ENCODE measurements around the gene RBM23. TPM values are rescaled to one million over a fixed set of nuclear protein-coding genes. Genes with fewer than 3 reads are reported as not detected.
A peak's percentile ranks its signal among the peaks of the same experiment; 100 is the strongest.

Gene RBM23
- total and polyA plus RNA-seq, 9 of the 15 experiments (the other 6 are each of a cell fraction or from before 2014, with no cell fraction given): 46.0 to 102 (median 58.5) TPM

DNA sequence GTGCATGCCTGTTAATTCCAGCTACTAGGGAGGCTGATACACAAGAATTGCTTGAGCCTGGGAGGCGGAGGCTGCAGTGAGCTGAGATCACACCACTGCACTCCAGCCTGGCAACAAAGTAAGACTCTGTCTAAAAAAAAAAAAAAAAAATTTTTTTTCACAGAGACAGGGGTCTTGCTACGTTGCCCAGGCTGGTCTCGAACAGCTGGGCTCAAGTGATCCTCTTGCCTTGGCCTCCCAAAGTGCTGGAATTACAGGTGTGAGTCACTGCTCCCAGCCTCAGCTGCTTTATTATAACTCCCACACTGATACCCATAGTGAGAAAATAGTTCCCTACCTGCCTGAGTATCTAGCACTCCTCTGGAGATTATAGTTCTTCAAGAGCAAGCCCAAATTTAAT lies 26.7 kb upstream of the RBM23 start:
- peak; percentile 5 for TF ChIP-seq RBM25 (IDR thresholded peaks at IDR 0.05; ENCODE audit: low read depth, low read length, severe bottlenecking)
- peak; percentile 76 for TF ChIP-seq ZNF121 (CRISPR knock-in tag; conservative IDR thresholded peaks at IDR 0.05)
- TF ChIP-seq, protein P1, sequence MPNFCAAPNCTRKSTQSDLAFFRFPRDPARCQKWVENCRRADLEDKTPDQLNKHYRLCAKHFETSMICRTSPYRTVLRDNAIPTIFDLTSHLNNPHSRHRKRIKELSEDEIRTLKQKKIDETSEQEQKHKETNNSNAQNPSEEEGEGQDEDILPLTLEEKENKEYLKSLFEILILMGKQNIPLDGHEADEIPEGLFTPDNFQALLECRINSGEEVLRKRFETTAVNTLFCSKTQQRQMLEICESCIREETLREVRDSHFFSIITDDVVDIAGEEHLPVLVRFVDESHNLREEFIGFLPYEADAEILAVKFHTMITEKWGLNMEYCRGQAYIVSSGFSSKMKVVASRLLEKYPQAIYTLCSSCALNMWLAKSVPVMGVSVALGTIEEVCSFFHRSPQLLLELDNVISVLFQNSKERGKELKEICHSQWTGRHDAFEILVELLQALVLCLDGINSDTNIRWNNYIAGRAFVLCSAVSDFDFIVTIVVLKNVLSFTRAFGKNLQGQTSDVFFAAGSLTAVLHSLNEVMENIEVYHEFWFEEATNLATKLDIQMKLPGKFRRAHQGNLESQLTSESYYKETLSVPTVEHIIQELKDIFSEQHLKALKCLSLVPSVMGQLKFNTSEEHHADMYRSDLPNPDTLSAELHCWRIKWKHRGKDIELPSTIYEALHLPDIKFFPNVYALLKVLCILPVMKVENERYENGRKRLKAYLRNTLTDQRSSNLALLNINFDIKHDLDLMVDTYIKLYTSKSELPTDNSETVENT (CRISPR knock-in tag; IDR thresholded peaks at IDR 0.05): no peak
- 96% methylated on average over 3 of the region's 3 CpGs for WGBS (ENCODE audit: insufficient coverage, low coverage, missing lambda C conversion rate)
- H3K9me3 ChIP-seq (replicated peaks; ENCODE audit: control insufficient read depth, insufficient read depth, low read depth, low read length): no peaks in the 10 kb centered on the region
- no peaks in the 10 kb centered on the region for H4K20me1 ChIP-seq (replicated peaks; ENCODE audit: control insufficient read depth, insufficient read depth, low read length)
- no peak for ATAC-seq
- H3K4me2 ChIP-seq (ENCODE audit: insufficient read depth, low read length): no peak overlapping the region
- no peaks in the 10 kb centered on the region for H3K9me1 ChIP-seq (ENCODE audit: control insufficient read depth, insufficient read depth, low read length)
- H2AFZ ChIP-seq (ENCODE audit: low read depth, low read length): no peak overlapping the region
- H3K79me2 ChIP-seq (ENCODE audit: control insufficient read depth, insufficient read depth, low read length): no peaks in the 10 kb centered on the region
- in situ Hi-C loops (cut with MboI) (no loop called here), intact Hi-C loops (cut with micrococcal nuclease) (no loop called here)
- no peak overlapping the region for H3K4me3 ChIP-seq
- no peak for DNase-seq (ENCODE audit: extremely low read depth in 1 of 4, low spot score in 3 of 4)
- H3K4me1 ChIP-seq (replicated peaks in 1 of 2; ENCODE audit: control insufficient read depth in 2 of 2, insufficient read depth in 2 of 2, low read length in 2 of 2): no peaks in the 10 kb centered on the region
- H3K36me3 ChIP-seq (ENCODE audit: control insufficient read depth, insufficient read depth, low read length): peaks cover 46% of the 10 kb centered on the region; the same call in 2 of the 3 replicates
- CTCF ChIA-PET (ENCODE audit: low intra/inter-chr PET ratio): no interaction called here
- POLR2A ChIA-PET: interaction anchor here (0.7 to 3.5 kb wide), 6 partner anchors 10 to 126 kb away, joined by 3 to 18 read pairs (median 4); partner anchors contain the start of genes HAUS4 and PRMT5
- no peak overlapping the region for H3K27ac ChIP-seq (ENCODE audit: extremely low read depth, low read depth, low read length)
- no peak for FAIRE-seq
- no TSS peak for BruUV-seq (replicated peaks)
- no peak overlapping the region for H3K9ac ChIP-seq (ENCODE audit: insufficient read depth in 1 of 2, low read depth in 2 of 2, low read length in 2 of 2)
- no peaks in the 10 kb centered on the region for H3K27me3 ChIP-seq (ENCODE audit: control insufficient read depth in 2 of 2, insufficient read depth in 2 of 2, low read length in 2 of 2)

All from K562 (cell line).